ENCODE data around the gene FCER2.
"Not testable (repeated sequence)": the region's sequence is repeated elsewhere in the genome, so short reads cannot be mapped to it uniquely, and the experiment has no call there.

Gene FCER2

GRCh38 chr19:7701654-7702457, at the start of gene FCER2:
TSS of gene FCER2 (minus strand) at chr19:7702131. CDS start at chr19:7699760, 2,371 bp downstream.
- DNase-seq = no peak

GRCh38 chr19:7751157-7751783, 49.3 kb upstream of the FCER2 start:
- peak; percentile 28 for DNase-seq

GRCh38 chr19:7748756-7749155, 46.8 kb upstream of the FCER2 start:
- DNase-seq = no peak

- no peak for DNase-seq
Observed at GRCh38 chr19:7748171-7748570, 46.2 kb upstream of the FCER2 start.

- DNase-seq = no peak
Observed at GRCh38 chr19:7746903-7747884, 45.3 kb upstream of the FCER2 start, which contains the start of gene CD209. TSS of gene CD209 (minus strand) at chr19:7747534. CDS start at chr19:7747511, 23 bp downstream.

GRCh38 chr19:7746306-7746705, 44.4 kb upstream of the FCER2 start:
- not testable (repeated sequence) for DNase-seq

GRCh38 chr19:7744871-7745650, 43.1 kb upstream of the FCER2 start:
- DNase-seq = no peak

- DNase-seq = no peak
Observed at GRCh38 chr19:7744199-7744786, 42.4 kb upstream of the FCER2 start.

- no peak for DNase-seq
Observed at GRCh38 chr19:7743425-7743841, 41.5 kb upstream of the FCER2 start.

- DNase-seq = no peak
Observed at GRCh38 chr19:7742991-7743390, 41.1 kb upstream of the FCER2 start.

- DNase-seq = no peak
Observed at GRCh38 chr19:7742575-7742974, 40.6 kb upstream of the FCER2 start.

- DNase-seq = no peak
Observed at GRCh38 chr19:7740682-7741054, 38.7 kb upstream of the FCER2 start.

- DNase-seq = no peak
Observed at GRCh38 chr19:7739801-7740681, 38.1 kb upstream of the FCER2 start.

GRCh38 chr19:7739211-7739755, 37.4 kb upstream of the FCER2 start:
- no peak for DNase-seq

- no peak for DNase-seq
Observed at GRCh38 chr19:7738023-7738422, 36.1 kb upstream of the FCER2 start.

GRCh38 chr19:7737215-7737614, 35.3 kb upstream of the FCER2 start:
- no peak for DNase-seq

- no peak for DNase-seq
Observed at GRCh38 chr19:7736148-7736547, 34.2 kb upstream of the FCER2 start.

- no peak for DNase-seq
Observed at GRCh38 chr19:7734220-7735203, 32.6 kb upstream of the FCER2 start.

GRCh38 chr19:7733376-7733775, 31.4 kb upstream of the FCER2 start:
- DNase-seq = no peak

Data from CD4-positive, alpha-beta T cell treated with Interleukin-10 for 1 hour (primary cell).